GM23338 (cell line): ENCODE measurements around the gene OVAAL. TPM values are rescaled to one million over a fixed set of nuclear protein-coding genes. Genes with fewer than 3 reads are reported as not detected.

Experiments used
- ATAC-seq: fragments of 200-7000 bp; cut with Tn5 transposase; 3 replicates; pipeline ENCODE4 v1.9.1; 2020
- DNase-seq: peaks from one replicate; pipeline ENCODE4 v3.0.0-alpha.2; 2015; ENCODE audit warnings: low spot score
- H2AFZ ChIP-seq: fragments of 200-600 bp; sonication (generic); 2 replicates; pipeline ENCODE4 v1.8.0; 2016; ENCODE audit warnings: antibody characterized with exemption, mild to moderate bottlenecking, moderate library complexity
- H3F3A ChIP-seq: fragments of 200-600 bp; sonication (generic); replicated peaks from 2 replicates; pipeline ENCODE4 v1.8.0; 2017; ENCODE audit warnings: antibody characterized with exemption, mixed run types, low read depth
- H3K27ac ChIP-seq: fragments of 200-600 bp; sonication (generic); 2 replicates; pipeline ENCODE4 v1.6.1; 2016; ENCODE audit warnings: low read depth
- H3K27me3 ChIP-seq: fragments of 200-600 bp; sonication (generic); 2 replicates; pipeline ENCODE4 v1.8.0; 2016; ENCODE audit warnings: mild to moderate bottlenecking, mixed run types, moderate library complexity; ENCODE audit not compliant: insufficient read depth
- H3K36me3 ChIP-seq: fragments of 200-600 bp; sonication (generic); 2 replicates; pipeline ENCODE4 v1.8.0; 2016; ENCODE audit warnings: mild to moderate bottlenecking; ENCODE audit not compliant: insufficient read depth
- H3K4me1 ChIP-seq: fragments of 200-600 bp; sonication (generic); 2 replicates; pipeline ENCODE4 v1.8.0; 2016; ENCODE audit warnings: mild to moderate bottlenecking, moderate library complexity; ENCODE audit not compliant: insufficient read depth
- H3K4me2 ChIP-seq: fragments of 200-600 bp; sonication (generic); 2 replicates; pipeline ENCODE4 v1.7.1; 2017; ENCODE audit warnings: mixed run types
- H3K4me3 ChIP-seq: fragments of 200-600 bp; sonication (generic); 2 replicates; pipeline ENCODE4 v1.6.1; 2016; ENCODE audit warnings: mixed run types
- H3K79me2 ChIP-seq: fragments of 200-600 bp; sonication (generic); replicated peaks from 2 replicates; pipeline ENCODE4 v1.8.0; 2017; ENCODE audit warnings: mild to moderate bottlenecking; ENCODE audit not compliant: insufficient read depth
- H3K9me2 ChIP-seq: fragments of 200-600 bp; sonication (generic); 2 replicates; pipeline ENCODE4 v1.8.0; 2017; ENCODE audit not compliant: insufficient read depth
- H4K20me1 ChIP-seq: fragments of 200-600 bp; sonication (generic); replicated peaks from 2 replicates; pipeline ENCODE4 v1.8.0; 2017; ENCODE audit warnings: mild to moderate bottlenecking; ENCODE audit not compliant: insufficient read depth
- H3K27ac Mint-ChIP-seq: 2 replicates; pipeline ENCODE4 v1.8.0; 2020; ENCODE audit warnings: inconsistent platforms, mild to moderate bottlenecking, moderate library complexity, mixed read lengths
- H3K27me3 Mint-ChIP-seq: 3 replicates; pipeline ENCODE4 v1.8.0; 2022; ENCODE audit warnings: low read depth, mild to moderate bottlenecking, moderate library complexity, mixed read lengths, inconsistent platforms; ENCODE audit not compliant: insufficient read depth, poor library complexity
- H3K36me3 Mint-ChIP-seq: 3 replicates; pipeline ENCODE4 v1.8.0; 2021; ENCODE audit warnings: low read depth, mild to moderate bottlenecking, inconsistent platforms, moderate library complexity, mixed read lengths
- H3K4me1 Mint-ChIP-seq: 3 replicates; pipeline ENCODE4 v1.8.0; 2020; ENCODE audit warnings: mild to moderate bottlenecking, inconsistent platforms, mixed read lengths
- H3K4me3 Mint-ChIP-seq: 3 replicates; pipeline ENCODE4 v1.8.0; 2021; ENCODE audit warnings: moderate library complexity, mild to moderate bottlenecking, inconsistent platforms, mixed read lengths
- H3K9me3 Mint-ChIP-seq: 3 replicates; pipeline ENCODE4 v1.8.0; 2020; ENCODE audit warnings: moderate library complexity, mild to moderate bottlenecking, inconsistent platforms, mixed read lengths
- CREB1 ChIP-seq: fragments of 250-450 bp; sonication (Bioruptor Pico); IDR thresholded peaks from 2 replicates; pipeline ENCODE4 v1.5.0; 2020; ENCODE audit warnings: low read depth, mild to moderate bottlenecking, moderate library complexity
- CTCF ChIP-seq, 2 experiments: fragments of 200-600 bp in 1 of 2; sonication (generic) in 1 of 2; conservative IDR thresholded peaks; 2 replicates each; pipeline versions ENCODE4 v1.5.1 to v1.6.1; 2016 to 2017; ENCODE audit warnings: antibody characterized with exemption in 2 of 2, low read depth in 2 of 2, mild to moderate bottlenecking in 2 of 2, moderate library complexity in 1 of 2
- ETS1 ChIP-seq: IDR thresholded peaks from 2 replicates; pipeline ENCODE4 v1.6.1; 2016; ENCODE audit warnings: antibody characterized with exemption
- EZH2 ChIP-seq: fragments of 200-600 bp; sonication (generic); IDR thresholded peaks from one replicate; pipeline ENCODE4 v1.8.0; 2017; ENCODE audit warnings: antibody characterized with exemption, mild to moderate bottlenecking, low read depth; ENCODE audit not compliant: unreplicated experiment
- EZH2phosphoT487 ChIP-seq: fragments of 200-600 bp; sonication (generic); IDR thresholded peaks from one replicate; pipeline ENCODE4 v1.8.1; 2018; ENCODE audit warnings: antibody characterized with exemption; ENCODE audit not compliant: unreplicated experiment
- JUNB ChIP-seq: IDR thresholded peaks from one replicate; pipeline ENCODE4 v1.6.1; 2016; ENCODE audit warnings: antibody characterized with exemption; ENCODE audit not compliant: unreplicated experiment
- NANOG ChIP-seq: IDR thresholded peaks from 2 replicates; pipeline ENCODE4 v1.6.1; 2016; ENCODE audit warnings: antibody characterized with exemption, borderline replicate concordance
- POLR2AphosphoS5 ChIP-seq: IDR thresholded peaks from 2 replicates; pipeline ENCODE4 v1.6.1; 2016; ENCODE audit warnings: antibody characterized with exemption, low read depth
- REST ChIP-seq: IDR thresholded peaks from one replicate; pipeline ENCODE4 v1.6.1; 2018; ENCODE audit warnings: antibody characterized with exemption; ENCODE audit not compliant: unreplicated experiment
- STAT1 ChIP-seq: IDR thresholded peaks from one replicate; pipeline ENCODE4 v1.6.1; 2016; ENCODE audit warnings: antibody characterized with exemption; ENCODE audit not compliant: unreplicated experiment
- ZNF114 ChIP-seq: fragments of 250-450 bp; sonication (Bioruptor Pico); IDR thresholded peaks from 2 replicates; pipeline ENCODE4 v1.5.0; 2020; ENCODE audit warnings: mild to moderate bottlenecking, moderate library complexity
- ZNF331 ChIP-seq: fragments of 250-450 bp; sonication (Bioruptor Pico); IDR thresholded peaks from 2 replicates; pipeline ENCODE4 v1.5.0; 2020; ENCODE audit warnings: low read depth, mild to moderate bottlenecking, moderate library complexity
- ZNF462 ChIP-seq: fragments of 250-450 bp; sonication (Bioruptor Pico); IDR thresholded peaks from 2 replicates; pipeline ENCODE4 v1.5.0; 2020; ENCODE audit warnings: mild to moderate bottlenecking, moderate library complexity
- polyA plus RNA-seq: library from polyadenylated mRNA; unstranded; fragments of >200 nt; fragmentation: Nextera tagmentation; extraction: Ambion mirVana; gene quantifications from 2 replicates; pipeline ENCODE4 v1.2.1, GENCODE V29; 2016
- total RNA-seq: library from RNA; depleted of rRNA; stranded (reverse); fragments of >200 nt; shearing (Covaris generic); gene quantifications from 2 replicates; pipeline ENCODE4 v1.2.3, GENCODE V29; 2014

The OVAAL gene
- total and polyA plus RNA-seq, 2 experiments from 2014 or later = not detected

- ATAC-seq = no peak
- H3K36me3 Mint-ChIP-seq = peaks cover 15% of the 10 kb centered on the region
Measured at GRCh38 chr1:180510882-180511281, 47.9 kb upstream of the OVAAL start.

More at GRCh38 chr1:180510882-180511281, 47.9 kb upstream of the OVAAL start:
- H3K4me2 ChIP-seq = no peak overlapping the region
- no peaks in the 10 kb centered on the region for H3K79me2 ChIP-seq
- H2AFZ ChIP-seq = no peak overlapping the region
- peaks cover 6% of the 10 kb centered on the region for H3K4me1 ChIP-seq
- no peaks in the 10 kb centered on the region for H4K20me1 ChIP-seq
- H3F3A ChIP-seq = no peaks in the 10 kb centered on the region
- H3K4me1 Mint-ChIP-seq = peaks cover 6% of the 10 kb centered on the region; the same call in 2 of the 3 replicates
- no peak overlapping the region for H3K27ac Mint-ChIP-seq
- H3K9me3 Mint-ChIP-seq = peaks cover 30% of the 10 kb centered on the region
- no peaks in the 10 kb centered on the region; the same call in 1 of the 2 replicates for H3K9me2 ChIP-seq
- no peaks in the 10 kb centered on the region for H3K27me3 ChIP-seq
- no peak overlapping the region for H3K4me3 ChIP-seq
- no peaks in the 10 kb centered on the region for H3K36me3 ChIP-seq
- TF ChIP-seq CTCF (conservative IDR thresholded peaks at IDR 0.05; ENCODE audit: low read depth in 2 of 2) (no peak), ETS1 (no peak), CREB1 (CRISPR knock-in tag) (no peak), STAT1 (no peak), EZH2 (no peak), JUNB (no peak), NANOG (no peak), REST (no peak), EZH2phosphoT487 (no peak), POLR2AphosphoS5 (no peak), ZNF331 (no peak), ZNF462 (CRISPR knock-in tag) (no peak), ZNF114 (CRISPR knock-in tag) (no peak)
- H3K27me3 Mint-ChIP-seq = peaks cover 8% of the 10 kb centered on the region
- H3K4me3 Mint-ChIP-seq = no peak overlapping the region
- no peak for DNase-seq
- no peak overlapping the region for H3K27ac ChIP-seq
